Measurements from ENCODE around the gene CCDC33. TPM values are rescaled to one million over a fixed set of nuclear protein-coding genes. Genes with fewer than 3 reads are reported as not detected.

The CCDC33 gene
- total and polyA plus RNA-seq, 2 donors (not counting 1 experiment from before 2014, with no cell fraction given): not detected

- TF ChIP-seq CTCF (IDR thresholded peaks at IDR 0.05): no peak
- TF ChIP-seq EZH2 (IDR thresholded peaks at IDR 0.05; ENCODE audit: borderline replicate concordance, insufficient read depth, low read depth, low read length, poor library complexity, severe bottlenecking): no peak
- POLR2A ChIA-PET: no interaction called here
- WGBS (ENCODE audit: insufficient coverage): 81% methylated on average over 10 of the region's 11 CpGs
- no peak overlapping the region for H3K27ac Mint-ChIP-seq
- no peaks in the 10 kb centered on the region for H3K4me1 ChIP-seq (ENCODE audit: control insufficient read depth in 2 of 2, insufficient read depth in 2 of 2, low read length in 2 of 2)
- no peaks in the 10 kb centered on the region for H3K79me2 ChIP-seq (ENCODE audit: control insufficient read depth, insufficient read depth, low read length)
- no peak overlapping the region for H3K4me3 ChIP-seq (ENCODE audit: control extremely low read depth in 1 of 5, extremely low read depth in 1 of 5, insufficient read depth in 1 of 5, low read depth in 2 of 5, low read length in 4 of 5)
- DNase-seq: no peak
- H3K4me1 Mint-ChIP-seq: peaks cover 8% of the 10 kb centered on the region
- H3K27me3 ChIP-seq (replicated peaks in 1 of 4; ENCODE audit: control extremely low read depth in 1 of 4, control insufficient read depth in 3 of 4, insufficient read depth in 4 of 4, low read length in 3 of 4): peaks cover 0 to 18% (median 5%) of the 10 kb centered on the region in 4 experiments
- H3K4me3 Mint-ChIP-seq: no peak overlapping the region
- no peak overlapping the region for H2AFZ ChIP-seq (ENCODE audit: insufficient read depth, low read depth, low read length, poor library complexity, severe bottlenecking)
- H3K36me3 ChIP-seq (replicated peaks in 1 of 2; ENCODE audit: control extremely low read depth in 1 of 2, control insufficient read depth in 1 of 2, extremely low read depth in 1 of 2, insufficient read depth in 2 of 2, low read length in 1 of 2): no peaks in the 10 kb centered on the region
- no peak overlapping the region for H3K4me2 ChIP-seq (replicated peaks; ENCODE audit: low read depth, low read length, poor library complexity, severe bottlenecking)
- no peaks in the 10 kb centered on the region for H3K9me3 ChIP-seq (ENCODE audit: control extremely low read depth in 1 of 3, control insufficient read depth in 2 of 3, insufficient read depth in 1 of 3, low read length in 2 of 3)
- no peak for ATAC-seq (ENCODE audit: low read depth)
- H3K27me3 Mint-ChIP-seq: peaks cover 51% of the 10 kb centered on the region
- H4K20me1 ChIP-seq (ENCODE audit: control insufficient read depth, insufficient read depth, low read length, poor library complexity, severe bottlenecking): no peaks in the 10 kb centered on the region
- H3K27ac ChIP-seq (ENCODE audit: low read length in 2 of 2): no peak overlapping the region
- no peaks in the 10 kb centered on the region for H3K9me3 Mint-ChIP-seq (ENCODE audit: insufficient read depth)
- intact Hi-C loops (cut with micrococcal nuclease): no loop called here
- CTCF ChIA-PET: interaction anchor here (1.0 kb wide), 1 partner anchor 16 kb away, joined by 3 read pairs; no protein-coding TSS in a partner anchor
- H3K9ac ChIP-seq (ENCODE audit: low read length): no peak overlapping the region
Observed at GRCh38 chr15:74242441-74243185, 6.5 kb downstream of the CCDC33 start.

- H3K27me3 ChIP-seq (replicated peaks in 1 of 4; ENCODE audit: control extremely low read depth in 1 of 4, control insufficient read depth in 3 of 4, insufficient read depth in 4 of 4, low read length in 3 of 4): peaks cover 0 to 18% (median 5%) of the 10 kb centered on the region in 4 experiments
- Mint-ChIP-seq H3K4me1 (peaks cover 8% of the 10 kb centered on the region), H3K27ac (no peak overlapping the region), H3K4me3 (no peak overlapping the region), H3K27me3 (peaks cover 52% of the 10 kb centered on the region), H3K9me3 (ENCODE audit: insufficient read depth) (no peaks in the 10 kb centered on the region)
- H3K9me3 ChIP-seq (ENCODE audit: control extremely low read depth in 1 of 3, control insufficient read depth in 2 of 3, insufficient read depth in 1 of 3, low read length in 2 of 3): no peaks in the 10 kb centered on the region
- no peak overlapping the region for H3K27ac ChIP-seq (ENCODE audit: low read length in 2 of 2)
- no peaks in the 10 kb centered on the region for H3K36me3 ChIP-seq (replicated peaks in 1 of 2; ENCODE audit: control extremely low read depth in 1 of 2, control insufficient read depth in 1 of 2, extremely low read depth in 1 of 2, insufficient read depth in 2 of 2, low read length in 1 of 2)
- H3K4me1 ChIP-seq (ENCODE audit: control insufficient read depth in 2 of 2, insufficient read depth in 2 of 2, low read length in 2 of 2): no peaks in the 10 kb centered on the region
- no peaks in the 10 kb centered on the region for H4K20me1 ChIP-seq (ENCODE audit: control insufficient read depth, insufficient read depth, low read length, poor library complexity, severe bottlenecking)
- 89% methylated on average over 5 of the region's 7 CpGs for WGBS (ENCODE audit: insufficient coverage)
- no peaks in the 10 kb centered on the region for H3K79me2 ChIP-seq (ENCODE audit: control insufficient read depth, insufficient read depth, low read length)
- TF ChIP-seq CTCF (IDR thresholded peaks at IDR 0.05) (no peak), EZH2 (IDR thresholded peaks at IDR 0.05; ENCODE audit: borderline replicate concordance, insufficient read depth, low read depth, low read length, poor library complexity, severe bottlenecking) (no peak)
- ATAC-seq (ENCODE audit: low read depth) (no peak), DNase-seq (no peak)
- H3K9ac ChIP-seq (ENCODE audit: low read length): no peak overlapping the region
- CTCF ChIA-PET: interaction anchor here (1.0 kb wide), 1 partner anchor 15 kb away, joined by 3 read pairs; no protein-coding TSS in a partner anchor
- no peak overlapping the region for H2AFZ ChIP-seq (ENCODE audit: insufficient read depth, low read depth, low read length, poor library complexity, severe bottlenecking)
- H3K4me2 ChIP-seq (replicated peaks; ENCODE audit: low read depth, low read length, poor library complexity, severe bottlenecking): no peak overlapping the region
- intact Hi-C loops (cut with micrococcal nuclease): no loop called here
- POLR2A ChIA-PET: no interaction called here
- no peak overlapping the region for H3K4me3 ChIP-seq (ENCODE audit: control extremely low read depth in 1 of 5, extremely low read depth in 1 of 5, insufficient read depth in 1 of 5, low read depth in 2 of 5, low read length in 4 of 5)
Observed at GRCh38 chr15:74243431-74243830, 7.3 kb downstream of the CCDC33 start.
